Right lobe of liver (tissue), 6 donors: ENCODE results near the gene TBC1D1. TPM values are rescaled to one million over a fixed set of nuclear protein-coding genes. Genes with fewer than 3 reads are reported as not detected.

ENCODE experiments used
- ATAC-seq, 4 donors: fragments of 200-7000 bp; cut with Tn5 transposase; one replicate each; pipeline ENCODE4 v1.9.1; 2020; ENCODE audit warnings: mild to moderate bottlenecking in 4 of 4, moderate library complexity in 4 of 4
- DNase-seq, 3 donors: peaks; one replicate each; pipeline ENCODE4 v3.0.0-alpha.2; 2020
- H3K27ac ChIP-seq, 3 donors: fragments of 200-600 bp; one replicate each; pipeline ENCODE4 v1.8.0; 2022
- H3K27me3 ChIP-seq, 2 donors: fragments of 200-600 bp; one replicate each; pipeline ENCODE4 v1.8.0; 2022
- H3K36me3 ChIP-seq, 4 donors: fragments of 200-600 bp; sonication (generic) in 1 of 4; one replicate each; pipeline versions ENCODE4 v1.5.1 to v1.8.0; 2017 to 2022; ENCODE audit warnings: control low read depth in 1 of 4
- H3K4me1 ChIP-seq, 4 donors: fragments of 200-600 bp; sonication (generic) in 1 of 4; one replicate each; pipeline versions ENCODE4 v1.5.1 to v1.8.0; 2017 to 2022; ENCODE audit warnings: control low read depth in 1 of 4
- H3K4me3 ChIP-seq, 3 donors: fragments of 200-600 bp; one replicate each; pipeline ENCODE4 v1.8.0; 2022
- H3K9me3 ChIP-seq, 4 donors: fragments of 200-600 bp; sonication (generic) in 1 of 4; one replicate each; pipeline versions ENCODE4 v1.5.1 to v1.8.0; 2017 to 2022; ENCODE audit warnings: control low read depth in 1 of 4
- POLR2A ChIP-seq: fragments of 450-650 bp; IDR thresholded peaks from one replicate; pipeline ENCODE4 v1.6.1; 2017; ENCODE audit warnings: antibody characterized with exemption, mild to moderate bottlenecking
- WGBS: methylation state at CpG from one replicate; pipeline ENCODE4 v1.1.6; 2018; ENCODE audit warnings: low coverage, low lambda C conversion rate; ENCODE audit not compliant: insufficient coverage; ENCODE audit errors: missing lambda C conversion rate; 5-methylcytosine and 5-hydroxymethylcytosine counted together
- intact Hi-C, 2 donors: fragments of 100-400 bp; cut with DNase I; formaldehyde crosslinking; loops; one replicate each; pipeline versions ENCODE4 v1.11.2 to v1.14.1; 2022
- total RNA-seq, 6 experiments: library from RNA; depleted of rRNA in 2 of 6; stranded (reverse); fragments of >200 nt in 2 of 6; fragmentation: NEBNext Ultra II Directional in 3 of 6; extraction: Animal tissue kit (Norgen Biotek cat#: 25700) in 3 of 6; gene quantifications; one replicate each; pipeline versions ENCODE4 v1.1.0 to v1.2.4, GENCODE V29; 2016 to 2023
- TF ChIP-seq, protein P1 (sequence below), 4 donors: fragments of 200-600 bp in 3 of 4; fragments of 450-650 bp in 1 of 4; IDR thresholded peaks; one replicate each; pipeline versions ENCODE4 v1.5.1 to v1.8.0; 2016 to 2022; ENCODE audit warnings: antibody characterized with exemption in 4 of 4, mild to moderate bottlenecking in 2 of 4
- donor health status: DM: no; HTN: yes; CAD: no.
- donor health status: DM: no; HTN: no; CAD: no.
- donor health status: DM: no; HTN: no; CAD: no.
- donor health status: DM: no; HTN: yes; CAD: no.
- donor health status: DM: no; HTN: yes; CAD: no.

The TBC1D1 gene
- total RNA-seq, 6 experiments from 2014 or later: 21.2 to 67.5 (median 35.8) TPM

- DNase-seq (peak in 1 of 3 donors; percentile 55), ATAC-seq (peak; percentile 78 to 90 (median 86))
- WGBS: 36% methylated on average over 1 of the region's 1 CpG
- Histone ChIP-seq H3K27me3 (no peaks in the 10 kb centered on the region), H3K9me3 (no peaks in the 10 kb centered on the region), H3K4me1 (peaks cover 0 to 38% (median 13%) of the 10 kb centered on the region in 4 donors), H3K27ac (peak overlapping the region; percentile 9 to 88 (median 19)), H3K36me3 (peaks cover 0 to 4% (median 0%) of the 10 kb centered on the region in 4 donors), H3K4me3 (no peak overlapping the region)
- no peak for TF ChIP-seq POLR2A
- TF ChIP-seq, protein P1, sequence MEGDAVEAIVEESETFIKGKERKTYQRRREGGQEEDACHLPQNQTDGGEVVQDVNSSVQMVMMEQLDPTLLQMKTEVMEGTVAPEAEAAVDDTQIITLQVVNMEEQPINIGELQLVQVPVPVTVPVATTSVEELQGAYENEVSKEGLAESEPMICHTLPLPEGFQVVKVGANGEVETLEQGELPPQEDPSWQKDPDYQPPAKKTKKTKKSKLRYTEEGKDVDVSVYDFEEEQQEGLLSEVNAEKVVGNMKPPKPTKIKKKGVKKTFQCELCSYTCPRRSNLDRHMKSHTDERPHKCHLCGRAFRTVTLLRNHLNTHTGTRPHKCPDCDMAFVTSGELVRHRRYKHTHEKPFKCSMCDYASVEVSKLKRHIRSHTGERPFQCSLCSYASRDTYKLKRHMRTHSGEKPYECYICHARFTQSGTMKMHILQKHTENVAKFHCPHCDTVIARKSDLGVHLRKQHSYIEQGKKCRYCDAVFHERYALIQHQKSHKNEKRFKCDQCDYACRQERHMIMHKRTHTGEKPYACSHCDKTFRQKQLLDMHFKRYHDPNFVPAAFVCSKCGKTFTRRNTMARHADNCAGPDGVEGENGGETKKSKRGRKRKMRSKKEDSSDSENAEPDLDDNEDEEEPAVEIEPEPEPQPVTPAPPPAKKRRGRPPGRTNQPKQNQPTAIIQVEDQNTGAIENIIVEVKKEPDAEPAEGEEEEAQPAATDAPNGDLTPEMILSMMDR (IDR thresholded peaks at IDR 0.05): no peak
- intact Hi-C loops: no loop called here
These were observed 249.8 kb downstream of the TBC1D1 start for GRCh38 chr4:38140643-38141203.

DNA sequence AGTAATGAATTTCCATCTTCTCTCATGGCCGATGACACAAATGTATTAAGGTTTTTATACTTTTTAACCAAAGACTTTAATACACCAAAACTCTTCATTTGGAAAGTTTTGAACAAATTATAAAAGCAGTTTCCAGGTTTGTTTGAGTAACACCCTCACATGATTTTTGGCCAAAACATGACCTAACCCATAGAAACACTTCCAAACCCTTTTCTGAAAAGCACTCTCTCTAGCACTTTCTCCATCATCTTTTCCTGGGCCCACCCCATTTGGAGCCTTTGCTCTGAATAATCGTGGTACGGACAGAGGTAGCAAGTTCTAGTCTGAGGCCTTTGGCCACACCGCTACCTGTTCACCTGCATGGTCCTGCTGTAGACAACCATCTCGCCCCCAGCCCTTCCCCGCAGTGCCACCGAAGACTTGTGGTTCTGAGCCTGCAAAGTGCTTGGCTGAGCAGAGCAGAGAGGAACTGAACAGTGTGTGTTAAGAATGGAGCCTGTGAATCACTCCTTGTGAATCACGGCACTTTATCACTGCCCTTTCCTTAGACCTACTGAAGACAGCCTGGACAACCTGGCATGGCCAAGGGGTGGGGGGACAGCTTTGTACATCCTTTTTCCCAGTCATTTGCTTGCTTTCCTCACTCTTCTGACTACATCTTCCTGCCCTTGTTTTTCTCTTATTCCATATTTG lies 251.1 kb downstream of the TBC1D1 start:
- TF ChIP-seq, protein P1 (IDR thresholded peaks at IDR 0.05): no peak
- TF ChIP-seq POLR2A: no peak
- Histone ChIP-seq H3K36me3 (peaks cover 0 to 4% (median 0%) of the 10 kb centered on the region in 4 donors), H3K4me3 (no peak overlapping the region), H3K4me1 (peaks cover 0 to 38% (median 13%) of the 10 kb centered on the region in 4 donors), H3K27me3 (no peaks in the 10 kb centered on the region), H3K9me3 (no peaks in the 10 kb centered on the region), H3K27ac (peak overlapping the region in 2 of 3 donors; percentile 9 to 88)
- intact Hi-C loops: no loop called here
- ATAC-seq: no peak
- DNase-seq: no peak
- WGBS: 90% methylated on average over 6 of the region's 8 CpGs

- intact Hi-C loops: no loop called here
- Histone ChIP-seq H3K4me3 (no peak overlapping the region), H3K27ac (no peak overlapping the region), H3K4me1 (peaks cover 0 to 38% (median 13%) of the 10 kb centered on the region in 4 donors), H3K9me3 (no peaks in the 10 kb centered on the region), H3K27me3 (no peaks in the 10 kb centered on the region), H3K36me3 (no peaks in the 10 kb centered on the region)
- WGBS: 20% methylated on average over 1 of the region's 1 CpG
- TF ChIP-seq POLR2A: no peak
- TF ChIP-seq, protein P1 (IDR thresholded peaks at IDR 0.05): no peak
- ATAC-seq (no peak), DNase-seq (no peak)
These were observed 253.1 kb downstream of the TBC1D1 start for GRCh38 chr4:38144031-38144430.

DNA sequence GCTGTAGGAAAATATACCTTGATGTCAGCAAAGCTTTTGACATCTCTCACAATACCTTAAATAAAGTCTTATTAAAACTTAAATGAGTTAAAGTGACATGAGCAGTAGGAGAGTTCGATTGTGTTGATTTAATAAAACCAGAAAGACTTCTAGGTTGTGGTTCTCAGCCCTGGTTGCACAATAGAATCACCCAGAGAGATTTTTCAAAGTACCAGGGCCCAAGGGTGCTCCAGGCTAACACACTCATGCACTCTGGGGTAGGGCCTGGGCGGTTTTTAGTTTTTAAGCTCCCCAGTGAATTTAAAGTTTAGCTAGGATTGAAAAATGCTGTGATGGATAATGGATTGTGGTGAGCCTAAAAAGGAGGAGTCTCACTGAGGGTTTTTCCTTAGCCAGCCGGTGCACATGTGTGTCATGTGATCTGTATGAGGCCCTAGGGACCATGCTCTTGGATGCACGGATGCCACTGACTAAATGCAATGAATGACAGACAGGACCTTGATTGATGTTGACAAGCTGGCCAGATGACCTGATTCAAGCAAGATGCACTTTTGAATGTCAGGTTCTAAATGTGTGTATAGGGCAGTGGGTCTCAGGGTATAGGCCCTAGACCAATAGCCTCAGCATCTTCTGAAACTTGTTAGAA lies 254.3 kb downstream of the TBC1D1 start:
- intact Hi-C loops: no loop called here
- WGBS: 57% methylated on average over 3 of the region's 4 CpGs
- H3K4me1 ChIP-seq: peaks cover 0 to 31% (median 9%) of the 10 kb centered on the region in 4 donors
- TF ChIP-seq, protein P1 (IDR thresholded peaks at IDR 0.05): no peak
- TF ChIP-seq POLR2A: no peak
- H3K27ac ChIP-seq: no peak overlapping the region
- H3K9me3 ChIP-seq: no peaks in the 10 kb centered on the region
- H3K36me3 ChIP-seq: no peaks in the 10 kb centered on the region
- DNase-seq: no peak
- H3K4me3 ChIP-seq: no peak overlapping the region
- no peaks in the 10 kb centered on the region for H3K27me3 ChIP-seq
- ATAC-seq: no peak
